Measurements from ENCODE around the gene ZFP36L2. TPM values are rescaled to one million over a fixed set of nuclear protein-coding genes. Genes with fewer than 3 reads are reported as not detected.

Gene ZFP36L2
- total and polyA plus RNA-seq, 7 experiments from 2014 or later, result 231 to 747 (median 389) TPM

DNA sequence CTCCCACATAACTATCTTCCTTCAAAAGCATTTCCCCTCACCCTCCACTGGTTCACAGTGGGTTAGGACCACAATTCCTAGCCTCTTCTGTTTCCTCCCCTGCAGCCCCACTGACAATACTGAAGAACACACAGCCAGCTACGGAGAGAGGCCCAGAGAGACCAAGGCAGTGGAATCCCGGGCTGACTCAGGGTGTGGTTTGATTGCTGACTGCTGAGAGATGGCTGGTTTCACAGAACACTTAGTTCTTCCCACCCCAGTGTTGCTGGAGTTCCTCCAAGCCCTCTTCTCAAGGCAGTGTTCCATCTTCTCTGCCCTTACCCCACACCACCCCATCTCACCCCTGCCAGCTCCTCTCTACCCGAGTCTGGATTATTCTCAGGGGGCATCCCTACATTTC is 43.3 kb upstream of the ZFP36L2 start:
- intact Hi-C loops (cut with micrococcal nuclease), result no loop called here
- H3K4me1 ChIP-seq (ENCODE audit: control insufficient read depth in 2 of 2, insufficient read depth in 2 of 2, low read length in 2 of 2), result no peaks in the 10 kb centered on the region
- Mint-ChIP-seq H3K27ac (no peak overlapping the region), H3K9me3 (peaks cover 0 to 2% (median 0%) of the 10 kb centered on the region in 11 donors), H3K27me3 (no peaks in the 10 kb centered on the region), H3K4me3 (no peak overlapping the region), H3K4me1 (peaks cover 0 to 16% (median 0%) of the 10 kb centered on the region in 7 donors), H3K36me3 (peaks cover 4 to 46% (median 22%) of the 10 kb centered on the region in 5 donors)
- H3K4me3 ChIP-seq (ENCODE audit: low read length), result no peak overlapping the region
- H3K9me3 ChIP-seq (ENCODE audit: control insufficient read depth in 2 of 3, low read length in 3 of 3), result no peaks in the 10 kb centered on the region
- ChIA-PET POLR2A (no interaction called here), CTCF (no interaction called here)
- H3K36me3 ChIP-seq (ENCODE audit: control insufficient read depth in 2 of 3, insufficient read depth in 3 of 3, low read length in 3 of 3), result peaks cover 0 to 62% (median 0%) of the 10 kb centered on the region in 3 experiments
- no peaks in the 10 kb centered on the region for H3K27me3 ChIP-seq (ENCODE audit: control insufficient read depth in 2 of 2, insufficient read depth in 2 of 2, low read length in 2 of 2)
- H3K27ac ChIP-seq (ENCODE audit: low read depth, low read length), result no peak overlapping the region
- ATAC-seq (no peak), DNase-seq (no peak)

DNA sequence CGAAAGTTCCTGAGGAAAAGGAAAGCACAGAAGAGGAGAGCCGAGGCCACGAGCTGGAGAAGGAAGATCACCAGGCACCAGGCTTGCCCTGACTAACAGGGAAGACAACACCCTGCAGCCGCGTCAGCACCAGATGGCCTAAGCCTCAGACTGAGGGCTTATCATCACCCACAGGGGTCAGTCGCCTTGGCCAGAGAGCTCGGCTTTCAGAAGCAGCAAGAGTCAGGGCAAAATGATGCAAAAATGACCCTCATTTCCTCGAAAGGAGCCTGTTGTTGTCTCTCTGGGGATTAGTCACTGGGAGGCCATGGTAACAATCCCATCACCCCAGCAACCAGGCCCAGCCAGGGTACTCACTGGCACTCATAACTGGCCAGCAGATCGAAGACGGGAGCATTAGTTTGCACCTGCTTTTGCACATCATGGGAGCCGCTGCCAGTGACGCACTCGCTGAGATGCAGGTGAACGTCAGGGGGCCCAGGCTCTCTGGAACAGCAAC is 42.7 kb upstream of the ZFP36L2 start:
- Mint-ChIP-seq H3K9me3 (peaks cover 0 to 2% (median 0%) of the 10 kb centered on the region in 11 donors), H3K4me3 (no peak overlapping the region), H3K36me3 (peaks cover 4 to 46% (median 22%) of the 10 kb centered on the region in 5 donors), H3K4me1 (peaks cover 0 to 16% (median 0%) of the 10 kb centered on the region in 7 donors), H3K27me3 (no peaks in the 10 kb centered on the region), H3K27ac (no peak overlapping the region)
- CTCF ChIA-PET, result no interaction called here
- DNase-seq (no peak), ATAC-seq (peak; percentile 62)
- Histone ChIP-seq H3K36me3 (ENCODE audit: control insufficient read depth in 2 of 3, insufficient read depth in 3 of 3, low read length in 3 of 3) (peaks cover 0 to 60% (median 0%) of the 10 kb centered on the region in 3 experiments), H3K4me1 (ENCODE audit: control insufficient read depth in 2 of 2, insufficient read depth in 2 of 2, low read length in 2 of 2) (no peaks in the 10 kb centered on the region), H3K9me3 (ENCODE audit: control insufficient read depth in 2 of 3, low read length in 3 of 3) (no peaks in the 10 kb centered on the region), H3K4me3 (ENCODE audit: low read length) (no peak overlapping the region), H3K27me3 (ENCODE audit: control insufficient read depth in 2 of 2, insufficient read depth in 2 of 2, low read length in 2 of 2) (no peaks in the 10 kb centered on the region), H3K27ac (ENCODE audit: low read depth, low read length) (no peak overlapping the region)
- POLR2A ChIA-PET, result no interaction called here
- intact Hi-C loops (cut with micrococcal nuclease), result no loop called here

DNA sequence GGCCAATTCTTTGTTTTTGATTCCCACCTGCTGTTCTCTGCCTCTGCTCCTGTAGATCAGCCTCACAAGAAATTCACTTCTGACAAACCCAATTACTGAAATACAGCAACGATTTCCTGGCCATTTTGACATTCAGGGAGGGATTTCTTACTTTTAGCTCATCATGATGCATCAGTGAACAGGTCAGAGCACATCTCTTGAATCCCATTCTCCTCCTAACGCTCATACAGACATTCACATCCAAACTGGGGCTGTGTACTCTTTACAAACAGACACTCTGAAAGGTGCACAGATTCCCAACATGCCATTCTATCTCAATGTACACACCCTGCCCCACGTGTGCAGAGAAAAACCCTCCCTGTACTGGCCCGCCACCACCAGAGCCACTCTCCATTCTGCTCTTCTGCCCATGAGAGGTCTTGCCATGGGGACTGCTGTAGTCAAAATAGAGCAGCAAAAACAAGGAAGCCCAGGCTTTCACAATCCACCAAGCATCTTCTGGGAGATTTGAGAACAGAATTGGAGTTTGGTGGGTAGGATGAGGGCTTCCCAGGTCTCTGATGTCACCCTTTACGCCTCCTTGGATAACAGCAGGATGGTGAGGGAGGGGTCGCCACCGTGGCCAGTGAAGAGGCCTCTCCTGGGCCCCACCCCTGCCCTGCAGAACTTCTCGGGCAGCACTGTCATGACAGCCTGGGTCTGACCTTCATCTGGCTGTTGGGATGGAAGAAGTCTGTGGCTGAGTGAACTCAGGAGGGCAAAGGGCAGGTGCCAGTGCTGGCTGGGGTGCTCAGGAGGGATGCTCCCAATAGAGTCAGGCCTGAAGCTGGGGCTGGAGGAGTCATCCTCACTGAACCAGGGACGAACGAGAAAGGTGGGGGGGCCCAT is 41.9 kb upstream of the ZFP36L2 start:
- Mint-ChIP-seq H3K4me1 (peaks cover 0 to 16% (median 0%) of the 10 kb centered on the region in 7 donors), H3K27ac (peak overlapping the region in 1 of 9 donors; percentile 69), H3K27me3 (no peaks in the 10 kb centered on the region), H3K36me3 (peaks cover 4 to 47% (median 16%) of the 10 kb centered on the region in 5 donors), H3K4me3 (no peak overlapping the region), H3K9me3 (peaks cover 0 to 2% (median 0%) of the 10 kb centered on the region in 11 donors)
- Histone ChIP-seq H3K27me3 (ENCODE audit: control insufficient read depth in 2 of 2, insufficient read depth in 2 of 2, low read length in 2 of 2) (no peaks in the 10 kb centered on the region), H3K36me3 (ENCODE audit: control insufficient read depth in 2 of 3, insufficient read depth in 3 of 3, low read length in 3 of 3) (peaks cover 0 to 56% (median 0%) of the 10 kb centered on the region in 3 experiments), H3K4me3 (ENCODE audit: low read length) (no peak overlapping the region), H3K9me3 (ENCODE audit: control insufficient read depth in 2 of 3, low read length in 3 of 3) (no peaks in the 10 kb centered on the region), H3K4me1 (ENCODE audit: control insufficient read depth in 2 of 2, insufficient read depth in 2 of 2, low read length in 2 of 2) (no peaks in the 10 kb centered on the region), H3K27ac (ENCODE audit: low read depth, low read length) (no peak overlapping the region)
- intact Hi-C loops (cut with micrococcal nuclease), result no loop called here
- ChIA-PET CTCF (no interaction called here), POLR2A (no interaction called here)
- no peak for ATAC-seq
- no peak for DNase-seq

DNA sequence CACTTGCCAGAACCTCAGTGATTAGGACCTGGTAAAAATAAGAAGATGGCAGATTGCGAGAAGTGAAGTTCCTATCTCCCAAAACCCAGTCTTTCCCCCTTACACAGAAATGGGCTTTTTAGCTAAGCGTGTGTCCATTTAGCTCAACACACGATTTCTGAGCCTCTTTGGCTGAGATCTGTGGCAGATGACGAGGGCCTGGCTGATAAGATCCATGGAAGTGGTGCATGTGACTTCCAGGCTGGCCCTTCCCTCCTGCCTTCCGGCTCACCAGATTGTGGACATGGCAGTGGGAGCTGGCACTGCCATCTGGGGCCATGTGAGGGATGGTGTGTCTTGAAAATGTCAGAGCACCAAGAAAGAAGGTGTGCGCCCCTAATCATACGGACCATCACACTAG is 41.0 kb upstream of the ZFP36L2 start:
- ATAC-seq, result no peak
- peaks cover 0 to 2% (median 0%) of the 10 kb centered on the region in 11 donors for H3K9me3 Mint-ChIP-seq
- Histone ChIP-seq H3K27ac (ENCODE audit: low read depth, low read length) (no peak overlapping the region), H3K36me3 (ENCODE audit: control insufficient read depth in 2 of 3, insufficient read depth in 3 of 3, low read length in 3 of 3) (peaks cover 0 to 59% (median 0%) of the 10 kb centered on the region in 3 experiments), H3K27me3 (ENCODE audit: control insufficient read depth in 2 of 2, insufficient read depth in 2 of 2, low read length in 2 of 2) (no peaks in the 10 kb centered on the region), H3K4me3 (ENCODE audit: low read length) (no peak overlapping the region), H3K9me3 (ENCODE audit: control insufficient read depth in 2 of 3, low read length in 3 of 3) (no peaks in the 10 kb centered on the region), H3K4me1 (ENCODE audit: control insufficient read depth in 2 of 2, insufficient read depth in 2 of 2, low read length in 2 of 2) (no peaks in the 10 kb centered on the region)
- H3K4me1 Mint-ChIP-seq, result peaks cover 0 to 17% (median 0%) of the 10 kb centered on the region in 7 donors
- H3K27ac Mint-ChIP-seq, result peak overlapping the region in 1 of 9 donors; percentile 22
- DNase-seq, result no peak
- POLR2A ChIA-PET, result no interaction called here
- peaks cover 4 to 53% (median 16%) of the 10 kb centered on the region in 5 donors for H3K36me3 Mint-ChIP-seq
- intact Hi-C loops (cut with micrococcal nuclease), result no loop called here
- no peak overlapping the region for H3K4me3 Mint-ChIP-seq
- CTCF ChIA-PET, result interaction anchor here (0.6 kb wide), 1 partner anchor 19 kb away, joined by 3 read pairs; no protein-coding TSS in a partner anchor
- no peaks in the 10 kb centered on the region for H3K27me3 Mint-ChIP-seq

DNA sequence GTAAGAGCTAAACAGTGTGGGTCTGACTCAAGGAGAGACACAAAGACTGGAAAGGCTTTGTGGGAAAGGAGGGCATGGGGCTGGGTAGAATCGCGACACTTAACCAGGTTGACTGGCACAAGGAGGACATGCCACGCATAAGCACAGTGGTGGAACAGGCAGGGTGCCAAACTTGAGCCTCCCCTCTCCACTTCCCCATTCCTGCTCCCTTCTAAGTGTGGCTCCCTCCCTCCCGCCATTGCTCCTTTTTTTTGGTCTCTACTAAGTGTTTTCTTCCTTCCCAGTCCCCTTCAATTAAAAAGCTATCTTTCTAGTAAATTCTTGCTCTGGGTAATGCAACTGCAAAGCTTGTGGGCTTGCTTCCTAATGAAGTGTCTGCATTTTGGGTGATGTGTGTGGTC is 40.3 kb upstream of the ZFP36L2 start:
- intact Hi-C loops (cut with micrococcal nuclease), result no loop called here
- no peak overlapping the region for H3K4me3 Mint-ChIP-seq
- POLR2A ChIA-PET, result no interaction called here
- CTCF ChIA-PET, result no interaction called here
- Histone ChIP-seq H3K4me3 (ENCODE audit: low read length) (no peak overlapping the region), H3K36me3 (ENCODE audit: control insufficient read depth in 2 of 3, insufficient read depth in 3 of 3, low read length in 3 of 3) (peaks cover 0 to 56% (median 0%) of the 10 kb centered on the region in 3 experiments), H3K27ac (ENCODE audit: low read depth, low read length) (no peak overlapping the region), H3K4me1 (ENCODE audit: control insufficient read depth in 2 of 2, insufficient read depth in 2 of 2, low read length in 2 of 2) (no peaks in the 10 kb centered on the region), H3K9me3 (ENCODE audit: control insufficient read depth in 2 of 3, low read length in 3 of 3) (no peaks in the 10 kb centered on the region), H3K27me3 (ENCODE audit: control insufficient read depth in 2 of 2, insufficient read depth in 2 of 2, low read length in 2 of 2) (no peaks in the 10 kb centered on the region)
- peak overlapping the region in 2 of 9 donors; percentile 22 to 31 for H3K27ac Mint-ChIP-seq
- H3K36me3 Mint-ChIP-seq, result peaks cover 4 to 48% (median 12%) of the 10 kb centered on the region in 5 donors
- peaks cover 0 to 17% (median 0%) of the 10 kb centered on the region in 7 donors for H3K4me1 Mint-ChIP-seq
- DNase-seq (no peak), ATAC-seq (peak; percentile 46)
- H3K9me3 Mint-ChIP-seq, result peaks cover 0 to 2% (median 0%) of the 10 kb centered on the region in 11 donors
- no peaks in the 10 kb centered on the region for H3K27me3 Mint-ChIP-seq

DNA sequence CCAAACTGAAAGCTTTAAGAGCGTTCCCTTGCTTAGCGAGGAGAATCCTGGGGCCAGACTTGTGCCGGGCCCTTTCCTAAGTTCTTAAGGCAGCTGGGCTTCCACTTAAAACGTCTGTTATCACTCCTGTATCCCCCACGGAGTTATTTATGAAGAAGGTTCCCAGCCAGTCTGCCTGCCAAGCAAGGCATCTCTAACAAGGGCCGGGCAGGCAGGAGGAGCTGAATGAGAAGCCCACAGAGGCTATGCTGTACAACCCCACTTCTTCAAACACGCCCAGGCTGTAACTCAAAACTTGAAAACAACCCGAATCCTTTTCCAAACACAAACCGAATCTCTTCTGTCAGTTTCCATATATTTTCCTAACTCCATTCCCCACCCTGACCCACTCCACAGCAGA is 39.0 kb upstream of the ZFP36L2 start:
- Mint-ChIP-seq H3K4me1 (peaks cover 0 to 14% (median 0%) of the 10 kb centered on the region in 7 donors), H3K27me3 (no peaks in the 10 kb centered on the region), H3K9me3 (peaks cover 0 to 2% (median 0%) of the 10 kb centered on the region in 11 donors), H3K4me3 (no peak overlapping the region), H3K27ac (no peak overlapping the region), H3K36me3 (peaks cover 4 to 41% (median 11%) of the 10 kb centered on the region in 5 donors)
- intact Hi-C loops (cut with micrococcal nuclease), result no loop called here
- Histone ChIP-seq H3K4me3 (ENCODE audit: low read length) (no peak overlapping the region), H3K36me3 (ENCODE audit: control insufficient read depth in 2 of 3, insufficient read depth in 3 of 3, low read length in 3 of 3) (peaks cover 0 to 47% (median 0%) of the 10 kb centered on the region in 3 experiments), H3K27me3 (ENCODE audit: control insufficient read depth in 2 of 2, insufficient read depth in 2 of 2, low read length in 2 of 2) (no peaks in the 10 kb centered on the region), H3K4me1 (ENCODE audit: control insufficient read depth in 2 of 2, insufficient read depth in 2 of 2, low read length in 2 of 2) (no peaks in the 10 kb centered on the region), H3K9me3 (ENCODE audit: control insufficient read depth in 2 of 3, low read length in 3 of 3) (no peaks in the 10 kb centered on the region), H3K27ac (ENCODE audit: low read depth, low read length) (no peak overlapping the region)
- ChIA-PET CTCF (interaction anchor here (0.8 kb wide), 1 partner anchor 105 kb away, joined by 3 read pairs; no protein-coding TSS in a partner anchor), POLR2A (no interaction called here)
- DNase-seq (no peak), ATAC-seq (no peak)
